Endothelial cell of umbilical vein (primary cell): ENCODE results near the gene SLC6A19.

ENCODE experiments used
- JUN ChIP-seq: IDR thresholded peaks from 2 replicates; pipeline ENCODE4 v1.6.1; 2011; ENCODE audit warnings: borderline replicate concordance, low read depth; ENCODE audit not compliant: insufficient read length, insufficient read depth
- POLR2A ChIP-seq: IDR thresholded peaks from 2 replicates; pipeline ENCODE4 v1.6.1; 2012; ENCODE audit warnings: low read depth, mild to moderate bottlenecking, control low read depth, low read length
- POLR2AphosphoS5 ChIP-seq: IDR thresholded peaks from 2 replicates; pipeline ENCODE4 v1.6.1; 2012; ENCODE audit warnings: low read depth, mild to moderate bottlenecking, control low read depth, low read length, moderate library complexity; ENCODE audit not compliant: insufficient read depth
- TF ChIP-seq, protein P1 (sequence below), 2 donors: IDR thresholded peaks; 1 replicate in 1 of 2; 2 replicates in 1 of 2; pipeline ENCODE4 v1.5.1; 2011; ENCODE audit warnings: low read length in 2 of 2, mild to moderate bottlenecking in 2 of 2, moderate library complexity in 2 of 2, control low read depth in 1 of 2, inconsistent platforms in 1 of 2, low read depth in 1 of 2; ENCODE audit not compliant: insufficient read depth in 1 of 2; ENCODE audit errors: extremely low read depth in 1 of 2

DNA sequence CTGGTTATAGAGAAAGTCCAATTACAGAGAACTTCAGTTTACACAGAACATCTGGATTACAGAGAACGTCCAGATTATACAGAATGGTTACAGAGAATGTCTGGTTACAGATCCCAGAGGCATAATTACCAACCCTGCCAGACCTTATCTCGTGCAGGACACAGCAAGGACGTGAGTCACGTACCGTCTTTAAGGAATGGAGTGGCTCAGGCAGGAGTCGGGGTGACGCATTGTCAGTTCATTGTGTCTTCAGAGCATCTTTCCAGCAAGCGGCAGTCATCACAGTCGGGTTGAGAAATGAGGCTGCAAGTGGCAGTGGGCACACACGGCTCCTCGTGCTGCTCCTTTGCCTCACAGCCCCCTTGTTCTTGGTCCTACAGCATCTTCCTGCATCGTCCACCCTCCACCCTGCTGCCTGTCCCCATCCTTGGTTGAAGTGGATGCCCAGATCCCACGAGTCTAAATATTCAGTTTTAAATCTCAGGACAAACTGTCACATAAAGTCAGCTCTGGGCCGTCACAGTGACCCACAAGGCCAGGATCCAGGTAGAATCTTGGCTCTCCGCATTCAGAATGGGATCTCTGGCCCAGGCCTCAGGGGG, 30.0 kb upstream of the SLC6A19 start:
- TF ChIP-seq JUN (no peak), POLR2AphosphoS5 (no peak), POLR2A (no peak)
- TF ChIP-seq, protein P1, sequence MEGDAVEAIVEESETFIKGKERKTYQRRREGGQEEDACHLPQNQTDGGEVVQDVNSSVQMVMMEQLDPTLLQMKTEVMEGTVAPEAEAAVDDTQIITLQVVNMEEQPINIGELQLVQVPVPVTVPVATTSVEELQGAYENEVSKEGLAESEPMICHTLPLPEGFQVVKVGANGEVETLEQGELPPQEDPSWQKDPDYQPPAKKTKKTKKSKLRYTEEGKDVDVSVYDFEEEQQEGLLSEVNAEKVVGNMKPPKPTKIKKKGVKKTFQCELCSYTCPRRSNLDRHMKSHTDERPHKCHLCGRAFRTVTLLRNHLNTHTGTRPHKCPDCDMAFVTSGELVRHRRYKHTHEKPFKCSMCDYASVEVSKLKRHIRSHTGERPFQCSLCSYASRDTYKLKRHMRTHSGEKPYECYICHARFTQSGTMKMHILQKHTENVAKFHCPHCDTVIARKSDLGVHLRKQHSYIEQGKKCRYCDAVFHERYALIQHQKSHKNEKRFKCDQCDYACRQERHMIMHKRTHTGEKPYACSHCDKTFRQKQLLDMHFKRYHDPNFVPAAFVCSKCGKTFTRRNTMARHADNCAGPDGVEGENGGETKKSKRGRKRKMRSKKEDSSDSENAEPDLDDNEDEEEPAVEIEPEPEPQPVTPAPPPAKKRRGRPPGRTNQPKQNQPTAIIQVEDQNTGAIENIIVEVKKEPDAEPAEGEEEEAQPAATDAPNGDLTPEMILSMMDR (IDR thresholded peaks at IDR 0.05; ENCODE audit: extremely low read depth in 1 of 2, insufficient read depth in 1 of 2, low read depth in 1 of 2, low read length in 2 of 2), result no peak
